A549 (cell line): Measurements from ENCODE around the gene MAPRE3. TPM values are rescaled to one million over a fixed set of nuclear protein-coding genes. Genes with fewer than 3 reads are reported as not detected.

Experiments
- ATAC-seq, 2 experiments: fragments of 200-7000 bp in 1 of 2; fragments of >200 bp in 1 of 2; cut with Nextera tagmentation in 1 of 2; cut with Tn5 transposase in 1 of 2; 3 replicates each; pipeline versions ENCODE4 v1.8.0 to v1.9.1; 2018 to 2020; ENCODE audit warnings: mild to moderate bottlenecking in 1 of 2, moderate library complexity in 1 of 2
- CTCF ChIA-PET: fragments of 300-600 bp; sonication (Branson Sonifier 250); formaldehyde crosslinking; extraction: SDS; loops from one replicate; lab custom pipeline; 2021; ENCODE audit warnings: antibody characterized with exemption, inconsistent platforms; lab: Yijun Ruan, JAX
- POLR2A ChIA-PET: fragments of 350-600 bp; formaldehyde crosslinking; extraction: SDS; loops from one replicate; lab custom pipeline; 2021; ENCODE audit warnings: antibody characterized with exemption, inconsistent platforms; lab: Yijun Ruan, JAX
- DNase-seq, 2 experiments: peaks; one replicate each; pipeline versions ENCODE4 v3.0.0 to v3.0.0-alpha.2; 2011 to 2016; ENCODE audit warnings: low read depth in 1 of 2, low spot score in 1 of 2
- FAIRE-seq: peaks from 2 replicates; lab custom pipeline; 2011; peaks lifted over from hg19 to GRCh38; lab: Jason Lieb, UNC
- H3K27ac ChIP-seq, 2 experiments: fragments of >200 bp; sonication (Bioruptor Twin); formaldehyde crosslinking; 3 replicates each; pipeline ENCODE4 v1.5.1; 2016 to 2017
- H3K4me1 ChIP-seq: fragments of >200 bp; sonication (Bioruptor Twin); formaldehyde crosslinking; 3 replicates; pipeline ENCODE4 v1.6.1; 2016
- H3K4me2 ChIP-seq: fragments of >200 bp; sonication (Bioruptor Twin); formaldehyde crosslinking; 3 replicates; pipeline ENCODE4 v1.6.1; 2016
- H3K4me3 ChIP-seq: fragments of >200 bp; sonication (Bioruptor Twin); formaldehyde crosslinking; 3 replicates; pipeline ENCODE4 v1.5.1; 2016
- H3K9me3 ChIP-seq: fragments of >200 bp; sonication (Bioruptor Twin); formaldehyde crosslinking; 3 replicates; pipeline ENCODE4 v1.6.1; 2016
- CBX8 ChIP-seq: fragments of 200-600 bp; sonication (generic); IDR thresholded peaks from 2 replicates; pipeline ENCODE4 v1.6.1; 2016
- CEBPB ChIP-seq, 2 experiments: fragments of >200 bp in 1 of 2; sonication (Bioruptor Twin) in 1 of 2; formaldehyde crosslinking in 1 of 2; IDR thresholded peaks; 2 replicates each; pipeline ENCODE4 v1.6.1; 2012 to 2016
- CHD2 ChIP-seq: fragments of 150-350 bp; IDR thresholded peaks from 2 replicates; pipeline ENCODE4 v1.6.1; 2014; ENCODE audit warnings: low read length; ENCODE audit not compliant: partially characterized antibody
- CHD4 ChIP-seq: fragments of 200-600 bp; sonication (generic); IDR thresholded peaks from 2 replicates; pipeline ENCODE4 v1.6.1; 2016; ENCODE audit warnings: antibody characterized with exemption, mild to moderate bottlenecking, borderline replicate concordance
- EHF ChIP-seq: fragments of 250-450 bp; sonication (Bioruptor Pico); IDR thresholded peaks from 2 replicates; pipeline ENCODE4 v1.5.0; 2020; ENCODE audit warnings: mild to moderate bottlenecking
- EP300 ChIP-seq, 2 experiments: fragments of >200 bp; sonication (Bioruptor Twin); formaldehyde crosslinking; IDR thresholded peaks; 2 replicates in 1 of 2; 3 replicates in 1 of 2; pipeline ENCODE4 v1.6.1; 2016 to 2017
- FOSB ChIP-seq: fragments of 250-450 bp; sonication (Bioruptor Pico); IDR thresholded peaks from 2 replicates; pipeline ENCODE4 v1.5.0; 2020; ENCODE audit warnings: mild to moderate bottlenecking, moderate library complexity
- FOXS1 ChIP-seq: fragments of 250-450 bp; sonication (Bioruptor Pico); IDR thresholded peaks from 2 replicates; pipeline ENCODE4 v1.5.0; 2020; ENCODE audit warnings: mild to moderate bottlenecking, moderate library complexity
- GATA3 ChIP-seq: IDR thresholded peaks from 2 replicates; pipeline ENCODE4 v1.6.1; 2012; ENCODE audit warnings: borderline replicate concordance
- HEYL ChIP-seq: fragments of 250-450 bp; sonication (Bioruptor Pico); IDR thresholded peaks from 2 replicates; pipeline ENCODE4 v1.8.0; 2021; ENCODE audit warnings: mild to moderate bottlenecking, moderate library complexity
- HOXA7 ChIP-seq: fragments of 250-450 bp; sonication (Bioruptor Pico); IDR thresholded peaks from 2 replicates; pipeline ENCODE4 v1.5.0; 2020; ENCODE audit warnings: mild to moderate bottlenecking, moderate library complexity
- HOXB13 ChIP-seq: fragments of 250-450 bp; sonication (Bioruptor Pico); IDR thresholded peaks from 2 replicates; pipeline ENCODE4 v1.5.0; 2020; ENCODE audit warnings: low read depth, mild to moderate bottlenecking, moderate library complexity
- HOXB5 ChIP-seq: fragments of 250-450 bp; sonication (Bioruptor Pico); IDR thresholded peaks from 2 replicates; pipeline ENCODE4 v1.5.0; 2020; ENCODE audit warnings: mild to moderate bottlenecking, moderate library complexity
- KDM5A ChIP-seq: fragments of 200-600 bp; sonication (generic); IDR thresholded peaks from 2 replicates; pipeline ENCODE4 v1.6.1; 2016; ENCODE audit warnings: antibody characterized with exemption, mild to moderate bottlenecking
- MAFK ChIP-seq: fragments of 450-650 bp; IDR thresholded peaks from 2 replicates; pipeline ENCODE4 v1.6.1; 2014; ENCODE audit not compliant: partially characterized antibody
- MAZ ChIP-seq: fragments of 150-350 bp; IDR thresholded peaks from 2 replicates; pipeline ENCODE4 v1.6.1; 2014; ENCODE audit warnings: antibody characterized with exemption, low read depth, low read length, borderline replicate concordance
- NPAS2 ChIP-seq: fragments of 250-450 bp; sonication (Bioruptor Pico); IDR thresholded peaks from 2 replicates; pipeline ENCODE4 v1.8.0; 2022; ENCODE audit warnings: mild to moderate bottlenecking, moderate library complexity, borderline replicate concordance
- NR3C1 ChIP-seq: fragments of >200 bp; sonication (Bioruptor Twin); formaldehyde crosslinking; IDR thresholded peaks from 3 replicates; pipeline ENCODE4 v1.6.1; 2017
- POLR2A ChIP-seq: IDR thresholded peaks from 2 replicates; pipeline ENCODE4 v1.6.1; 2012; ENCODE audit warnings: mild to moderate bottlenecking, low read length
- RCOR1 ChIP-seq: fragments of 150-350 bp; IDR thresholded peaks from 2 replicates; pipeline ENCODE4 v1.6.1; 2014; ENCODE audit warnings: antibody characterized with exemption, low read length, low read depth
- RFX5 ChIP-seq: fragments of 450-650 bp; IDR thresholded peaks from 2 replicates; pipeline ENCODE4 v1.7.1; 2014; ENCODE audit warnings: antibody characterized with exemption, mild to moderate bottlenecking, moderate library complexity
- SREBF2 ChIP-seq: fragments of 450-650 bp; IDR thresholded peaks from 2 replicates; pipeline ENCODE4 v1.6.1; 2014; ENCODE audit warnings: mild to moderate bottlenecking, moderate library complexity
- TFCP2L1 ChIP-seq: fragments of 250-450 bp; sonication (Bioruptor Pico); IDR thresholded peaks from 2 replicates; pipeline ENCODE4 v1.5.0; 2021; ENCODE audit warnings: mild to moderate bottlenecking
- TP53 ChIP-seq: fragments of 250-450 bp; sonication (Bioruptor Pico); IDR thresholded peaks from 2 replicates; pipeline ENCODE4 v1.5.0; 2021; ENCODE audit warnings: mild to moderate bottlenecking, moderate library complexity
- ZFP36 ChIP-seq: fragments of 450-650 bp; IDR thresholded peaks from 2 replicates; pipeline ENCODE4 v1.6.1; 2014; ENCODE audit warnings: borderline replicate concordance; ENCODE audit not compliant: partially characterized antibody
- ZSCAN20 ChIP-seq: fragments of 250-450 bp; sonication (Bioruptor Pico); IDR thresholded peaks from 2 replicates; pipeline ENCODE4 v1.8.0; 2022; ENCODE audit warnings: mild to moderate bottlenecking, moderate library complexity
- WGBS: methylation state at CpG from one replicate; pipeline ENCODE4 v1.1.6; 2017; ENCODE audit errors: missing lambda C conversion rate; 5-methylcytosine and 5-hydroxymethylcytosine counted together
- polyA plus RNA-seq, 4 experiments: library from polyadenylated mRNA; depleted of rRNA in 3 of 4; stranded (reverse); fragments of >200 nt; fragmentation: RNase III in 1 of 4; extraction: RNeasy Plus Mini Kit Qiagen cat#74134 plus additional on column Dnase treatment in 1 of 4; gene quantifications; 2 replicates in 3 of 4; 3 replicates in 1 of 4; pipeline ENCODE4 v1.2.3, GENCODE V29; 2011 to 2017
- TF ChIP-seq, protein P1 (sequence below): fragments of >200 bp; sonication (Bioruptor Twin); formaldehyde crosslinking; IDR thresholded peaks from 3 replicates; pipeline ENCODE4 v1.6.1; 2016
- TF ChIP-seq, protein P2 (sequence below): fragments of 150-350 bp; IDR thresholded peaks from 2 replicates; pipeline ENCODE4 v1.6.1; 2014; ENCODE audit warnings: low read depth, mild to moderate bottlenecking, low read length
- TF ChIP-seq, protein P3 (sequence below): IDR thresholded peaks from 2 replicates; pipeline ENCODE4 v1.6.1; 2012

MAPRE3 gene
- polyA plus RNA-seq, 2 of the 4 experiments (the other 2 are of a cell fraction), result 12.1 to 21.5 TPM

DNA sequence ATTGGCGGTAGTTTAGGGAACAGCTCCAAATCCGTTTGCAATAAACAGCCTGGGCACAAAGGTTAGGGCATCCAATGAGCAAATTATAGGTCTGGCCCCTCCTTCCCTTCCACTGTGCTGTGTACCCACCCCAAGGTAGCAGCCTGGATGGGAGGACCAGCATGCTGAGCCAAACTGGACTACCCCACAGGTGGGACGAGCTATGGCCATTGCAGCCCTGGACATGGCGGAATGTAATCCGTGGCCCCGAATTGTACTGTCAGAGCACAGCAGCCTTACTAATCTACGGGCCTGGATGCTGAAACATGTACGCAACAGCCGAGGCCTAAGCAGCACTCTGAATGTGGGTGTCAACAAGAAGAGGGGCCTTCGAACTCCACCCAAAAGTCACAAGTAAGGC is 87.8 kb downstream of the MAPRE3 start:
- Histone ChIP-seq H3K4me1 (no peaks in the 10 kb centered on the region), H3K4me2 (no peak overlapping the region), H3K4me3 (no peak overlapping the region), H3K9me3 (no peaks in the 10 kb centered on the region), H3K27ac (no peak overlapping the region)
- no peak for FAIRE-seq
- ChIA-PET CTCF (interaction anchor here (0.7 to 18.7 kb wide), 5 partner anchors 11 to 453 kb away, joined by 3 to 253 read pairs (median 6); partner anchors contain the start of genes EMILIN1, KHK and OST4), POLR2A (interaction anchor here (5.5 kb wide), 1 partner anchor 13 kb away, joined by 35 read pairs; the partner anchor contains the start of gene OST4)
- TF ChIP-seq RCOR1 (no peak), EP300 (IDR thresholded peaks at IDR 0.05) (no peak), HOXA7 (no peak), NPAS2 (CRISPR knock-in tag) (no peak), HEYL (CRISPR knock-in tag) (no peak), HOXB5 (CRISPR knock-in tag) (no peak), EHF (CRISPR knock-in tag) (no peak), MAFK (no peak), MAZ (no peak), TP53 (CRISPR knock-in tag) (no peak), KDM5A (no peak), POLR2A (no peak)
- WGBS, result 89% methylated on average over 10 of the region's 10 CpGs
- no peak for ATAC-seq
- no peak for DNase-seq

DNA sequence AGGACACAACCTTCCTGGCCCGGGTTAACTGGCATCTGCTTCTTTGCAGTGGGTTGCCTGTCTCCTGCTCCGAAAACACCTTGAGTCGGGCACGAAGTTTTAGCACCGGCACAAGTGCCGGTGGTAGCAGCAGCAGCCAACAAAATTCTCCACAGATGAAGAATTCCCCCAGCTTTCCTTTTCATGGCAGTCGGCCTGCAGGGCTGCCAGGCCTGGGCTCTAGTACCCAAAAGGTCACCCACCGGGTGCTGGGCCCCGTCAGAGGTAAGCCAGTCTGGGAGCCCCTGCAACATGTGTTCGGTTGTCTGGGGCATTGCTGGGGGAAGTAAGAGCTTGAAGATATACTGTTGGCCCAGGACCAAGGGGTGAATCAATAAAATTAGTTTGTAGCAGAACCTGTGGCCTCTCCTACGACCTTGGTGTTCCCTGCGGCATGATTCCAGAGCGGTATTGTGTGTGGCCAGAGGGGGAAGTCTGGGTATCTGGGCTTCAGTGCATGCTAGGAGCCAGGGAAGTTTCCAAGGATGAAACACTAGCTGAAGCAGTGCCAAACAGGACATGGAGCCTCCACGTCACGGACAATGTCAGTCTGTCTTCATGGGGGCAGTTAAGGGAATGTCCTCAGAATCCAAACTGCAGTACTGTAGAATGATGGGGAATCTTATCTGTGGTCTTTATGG is 88.8 kb downstream of the MAPRE3 start:
- no peak overlapping the region for H3K27ac ChIP-seq
- no peak for FAIRE-seq

More for the DNA sequence above, 88.8 kb downstream of the MAPRE3 start:
- ChIA-PET CTCF (interaction anchor here (0.6 to 18.7 kb wide), 10 partner anchors 8 to 213 kb away, joined by 3 to 253 read pairs (median 4); partner anchors contain the start of genes AGBL5, EMILIN1, KHK and OST4), POLR2A (interaction anchor here (4.7 to 5.5 kb wide), 2 partner anchors 8 to 12 kb away, joined by 35 to 37 read pairs; partner anchors contain the start of genes AGBL5 and OST4)
- no peak overlapping the region for H3K4me2 ChIP-seq
- TF ChIP-seq FOSB (CRISPR knock-in tag) (no peak), CHD4 (no peak), CBX8 (no peak), ZSCAN20 (CRISPR knock-in tag) (no peak), NPAS2 (CRISPR knock-in tag) (no peak), SREBF2 (no peak), NR3C1 (no peak), ZFP36 (no peak), GATA3 (no peak), RFX5 (no peak), CHD2 (no peak), CEBPB (IDR thresholded peaks at IDR 0.05) (no peak), FOXS1 (no peak), HOXB13 (CRISPR knock-in tag) (no peak), TFCP2L1 (CRISPR knock-in tag) (no peak), KDM5A (no peak), EHF (CRISPR knock-in tag) (no peak)
- TF ChIP-seq, protein P1, sequence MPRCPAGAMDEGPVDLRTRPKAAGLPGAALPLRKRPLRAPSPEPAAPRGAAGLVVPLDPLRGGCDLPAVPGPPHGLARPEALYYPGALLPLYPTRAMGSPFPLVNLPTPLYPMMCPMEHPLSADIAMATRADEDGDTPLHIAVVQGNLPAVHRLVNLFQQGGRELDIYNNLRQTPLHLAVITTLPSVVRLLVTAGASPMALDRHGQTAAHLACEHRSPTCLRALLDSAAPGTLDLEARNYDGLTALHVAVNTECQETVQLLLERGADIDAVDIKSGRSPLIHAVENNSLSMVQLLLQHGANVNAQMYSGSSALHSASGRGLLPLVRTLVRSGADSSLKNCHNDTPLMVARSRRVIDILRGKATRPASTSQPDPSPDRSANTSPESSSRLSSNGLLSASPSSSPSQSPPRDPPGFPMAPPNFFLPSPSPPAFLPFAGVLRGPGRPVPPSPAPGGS, result no peak
- TF ChIP-seq, protein P2, sequence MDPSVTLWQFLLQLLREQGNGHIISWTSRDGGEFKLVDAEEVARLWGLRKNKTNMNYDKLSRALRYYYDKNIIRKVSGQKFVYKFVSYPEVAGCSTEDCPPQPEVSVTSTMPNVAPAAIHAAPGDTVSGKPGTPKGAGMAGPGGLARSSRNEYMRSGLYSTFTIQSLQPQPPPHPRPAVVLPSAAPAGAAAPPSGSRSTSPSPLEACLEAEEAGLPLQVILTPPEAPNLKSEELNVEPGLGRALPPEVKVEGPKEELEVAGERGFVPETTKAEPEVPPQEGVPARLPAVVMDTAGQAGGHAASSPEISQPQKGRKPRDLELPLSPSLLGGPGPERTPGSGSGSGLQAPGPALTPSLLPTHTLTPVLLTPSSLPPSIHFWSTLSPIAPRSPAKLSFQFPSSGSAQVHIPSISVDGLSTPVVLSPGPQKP, result no peak
- TF ChIP-seq, protein P3, sequence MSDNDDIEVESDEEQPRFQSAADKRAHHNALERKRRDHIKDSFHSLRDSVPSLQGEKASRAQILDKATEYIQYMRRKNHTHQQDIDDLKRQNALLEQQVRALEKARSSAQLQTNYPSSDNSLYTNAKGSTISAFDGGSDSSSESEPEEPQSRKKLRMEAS, result no peak
- no peak overlapping the region for H3K4me3 ChIP-seq
- DNase-seq, result no peak
- no peaks in the 10 kb centered on the region for H3K9me3 ChIP-seq
- peaks cover 5% of the 10 kb centered on the region; the same call in 1 of the 3 replicates for H3K4me1 ChIP-seq
- ATAC-seq, result no peak
- 89% methylated on average over 15 of the region's 15 CpGs for WGBS
